GM12878 (cell line): ENCODE data around the gene MAVS. TPM values are rescaled to one million over a fixed set of nuclear protein-coding genes. Genes with fewer than 3 reads are reported as not detected.

Source experiments
- ATAC-seq: fragments of 200-7000 bp; cut with Tn5 transposase; 3 replicates; pipeline ENCODE4 v1.9.1; 2020; ENCODE audit warnings: mild to moderate bottlenecking, moderate library complexity
- BruUV-seq: library from RNA; stranded (reverse); fragments of 400-500 nt; replicated peaks from 2 replicates; lab custom pipeline; 2021; lab: Mats Ljungman, UMichigan
- CTCF ChIA-PET: fragments of 300-600 bp; sonication (Branson Sonifier 250); formaldehyde crosslinking; extraction: SDS; loops from one replicate; lab custom pipeline; 2021; ENCODE audit warnings: inconsistent platforms; lab: Yijun Ruan, JAX
- POLR2A ChIA-PET: fragments of 350-600 bp; formaldehyde crosslinking; extraction: SDS; loops from one replicate; lab custom pipeline; 2021; ENCODE audit warnings: inconsistent platforms; lab: Charles Lee
- RAD21 ChIA-PET: fragments of 300-600 bp; sonication (Branson Sonifier 250); formaldehyde crosslinking; loops from one replicate; lab custom pipeline; 2023; ENCODE audit warnings: antibody characterized with exemption; ENCODE audit not compliant: unreplicated experiment; lab: Charles Lee
- SMC1A ChIA-PET: fragments of 300-600 bp; sonication (Branson Sonifier 250); formaldehyde crosslinking; loops from one replicate; lab custom pipeline; 2023; ENCODE audit not compliant: unreplicated experiment, uncharacterized antibody; lab: Charles Lee
- DNase-seq: peaks from one replicate; pipeline ENCODE4 v3.0.0-alpha.2; 2011; ENCODE audit warnings: low read depth, low spot score
- FAIRE-seq: peaks from 3 replicates; lab custom pipeline; 2011; peaks lifted over from hg19 to GRCh38; lab: Jason Lieb, UNC
- H2AFZ ChIP-seq: 2 replicates; pipeline ENCODE4 v1.6.0; 2011; ENCODE audit warnings: low read depth, low read length, control low read depth; ENCODE audit not compliant: control insufficient read depth
- H3K27ac ChIP-seq: 2 replicates; pipeline ENCODE4 v1.5.1; 2011; ENCODE audit warnings: control low read depth; ENCODE audit not compliant: control insufficient read depth, insufficient read depth
- H3K27me3 ChIP-seq, 2 experiments: replicated peaks in 1 of 2; 2 replicates each; pipeline versions ENCODE4 v1.6.0 to v1.6.1; 2011; ENCODE audit warnings: low read length in 1 of 2; ENCODE audit not compliant: control insufficient read depth in 2 of 2, insufficient read depth in 2 of 2
- H3K36me3 ChIP-seq, 2 experiments: 2 replicates each; pipeline ENCODE4 v1.5.1; 2011; ENCODE audit warnings: low read length in 1 of 2; ENCODE audit not compliant: control insufficient read depth in 2 of 2, insufficient read depth in 2 of 2
- H3K4me1 ChIP-seq: 2 replicates; pipeline ENCODE4 v1.6.1; 2011; ENCODE audit warnings: mild to moderate bottlenecking, low read length, moderate library complexity, mixed read lengths; ENCODE audit not compliant: control insufficient read depth, insufficient read depth
- H3K4me2 ChIP-seq: 2 replicates; pipeline ENCODE4 v1.6.0; 2011; ENCODE audit warnings: control low read depth; ENCODE audit not compliant: control insufficient read depth, insufficient read depth
- H3K4me3 ChIP-seq: fragments of 200-600 bp; sonication (generic); 2 replicates; pipeline ENCODE4 v1.5.1; 2016
- H3K79me2 ChIP-seq: 2 replicates; pipeline ENCODE4 v1.6.0; 2011; ENCODE audit warnings: low read length; ENCODE audit not compliant: control insufficient read depth, insufficient read depth
- H3K9ac ChIP-seq: 2 replicates; pipeline ENCODE4 v1.8.0; 2011; ENCODE audit warnings: low read length, control low read depth, mixed read lengths; ENCODE audit not compliant: control insufficient read depth, insufficient read depth
- H3K9me3 ChIP-seq: replicated peaks from 3 replicates; pipeline ENCODE4 v1.5.1; 2011; ENCODE audit warnings: mild to moderate bottlenecking, low read length; ENCODE audit not compliant: control insufficient read depth, insufficient read depth
- H4K20me1 ChIP-seq: 2 replicates; pipeline ENCODE4 v1.6.0; 2011; ENCODE audit not compliant: control insufficient read depth, insufficient read depth
- BHLHE40 ChIP-seq, 2 experiments: fragments of 450-650 bp in 1 of 2; IDR thresholded peaks; 2 replicates each; pipeline ENCODE4 v1.6.1; 2011 to 2017; ENCODE audit warnings: low read depth in 2 of 2, borderline replicate concordance in 1 of 2, improper control_type of control experiment in 1 of 2, low read length in 1 of 2, mild to moderate bottlenecking in 1 of 2
- CHD1 ChIP-seq: IDR thresholded peaks from 2 replicates; pipeline ENCODE4 v1.6.1; 2012; ENCODE audit warnings: low read depth, low read length, improper control_type of control experiment
- CHD2 ChIP-seq: IDR thresholded peaks from 2 replicates; pipeline ENCODE4 v1.6.1; 2011; ENCODE audit warnings: low read depth, low read length, improper control_type of control experiment, borderline replicate concordance
- CREM ChIP-seq: IDR thresholded peaks from 2 replicates; pipeline ENCODE4 v1.6.1; 2014; ENCODE audit warnings: antibody characterized with exemption, low read depth
- RCOR1 ChIP-seq: conservative IDR thresholded peaks from 2 replicates; pipeline ENCODE4 v1.6.1; 2012; ENCODE audit warnings: low read depth, low read length, improper control_type of control experiment
- STAT3 ChIP-seq: IDR thresholded peaks from 2 replicates; pipeline ENCODE4 v1.6.1; 2011; ENCODE audit warnings: low read depth, low read length, improper control_type of control experiment
- ZNF622 ChIP-seq: fragments of 450-650 bp; IDR thresholded peaks from 2 replicates; pipeline ENCODE4 v1.6.1; 2017; ENCODE audit warnings: mild to moderate bottlenecking, inconsistent platforms
- WGBS: methylation state at CpG from one replicate; pipeline ENCODE4 v1.1.6; 2016; ENCODE audit warnings: low lambda C conversion rate; ENCODE audit not compliant: insufficient replicate concordance, insufficient coverage; ENCODE audit errors: missing lambda C conversion rate; 5-methylcytosine and 5-hydroxymethylcytosine counted together
- in situ Hi-C: fragments of 300-500 bp; cut with MboI; formaldehyde crosslinking; loops from 9 replicates; pipeline ENCODE4 v1.14.3; 2018; ENCODE audit warnings: mixed read lengths
- intact Hi-C: fragments of 100-400 bp; cut with micrococcal nuclease; formaldehyde crosslinking; loops from one replicate; pipeline ENCODE4 v1.14.2; 2022; ENCODE audit not compliant: unreplicated experiment
- polyA plus RNA-seq, 11 experiments: library from polyadenylated mRNA; depleted of rRNA in 4 of 11; unstranded in 6 of 11; stranded (reverse) in 5 of 11; fragments of >200 nt; fragmentation: Nextera tagmentation in 4 of 11; fragmentation: Illumina TruSeq in 1 of 11; extraction: Ambion mirVana in 4 of 11; extraction: Trizol in 1 of 11; gene quantifications; 1 replicate in 1 of 11; 2 replicates in 10 of 11; pipeline versions ENCODE4 v1.2.1 to v1.2.3, GENCODE V29; 2011 to 2016; ENCODE audit warnings: inconsistent platforms in 2 of 11, missing spikeins in 2 of 11, low read depth in 1 of 11
- total RNA-seq, 4 experiments: library from RNA; depleted of rRNA in 3 of 4; stranded (reverse); fragments of >200 nt in 3 of 4; fragmentation: Illumina TruSeq in 1 of 4; extraction: Trizol in 1 of 4; gene quantifications; 2 replicates each; pipeline versions ENCODE4 v1.2.1 to v1.2.3, GENCODE V29; 2013 to 2021
- TF ChIP-seq, protein P1 (sequence below): fragments of 450-650 bp; IDR thresholded peaks from 2 replicates; pipeline ENCODE4 v1.6.1; 2016; ENCODE audit warnings: mild to moderate bottlenecking
- TF ChIP-seq, protein P2 (sequence below): fragments of 450-650 bp; IDR thresholded peaks from 2 replicates; pipeline ENCODE4 v1.6.1; 2018; ENCODE audit warnings: borderline replicate concordance, mild to moderate bottlenecking; ENCODE audit not compliant: partially characterized antibody
- TF ChIP-seq, protein P3 (sequence below): fragments of 450-650 bp; formaldehyde crosslinking; IDR thresholded peaks from 2 replicates; pipeline ENCODE4 v1.5.0; 2022; ENCODE audit warnings: mild to moderate bottlenecking, missing genetic modification characterization

The MAVS gene
- total and polyA plus RNA-seq, 10 of the 15 experiments (the other 5 are each of a cell fraction or from before 2014, with no cell fraction given) = 1.6 to 25.2 (median 12.6) TPM

DNA sequence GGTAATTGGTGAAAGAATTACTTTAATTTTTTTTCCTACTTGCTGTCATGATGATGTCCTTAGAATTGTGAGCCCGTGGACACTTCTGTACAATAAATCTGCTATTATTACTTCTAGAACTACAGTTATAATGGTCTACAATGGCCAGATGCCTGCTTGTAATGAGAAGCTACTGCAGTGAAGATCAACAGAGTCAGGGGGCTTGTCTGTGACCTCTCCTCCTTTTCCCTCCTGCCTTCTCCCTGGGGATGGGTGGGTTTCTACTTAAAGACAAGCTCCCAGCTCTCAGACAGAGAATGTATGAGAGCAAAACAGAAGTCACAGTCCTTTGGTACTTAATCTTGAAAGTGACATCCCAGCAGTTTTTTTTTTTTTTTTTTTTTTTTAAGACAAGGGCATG is 29.4 kb downstream of the MAVS start:
- ChIA-PET CTCF (interaction anchor here (0.6 kb wide), 1 partner anchor 194 kb away, joined by 4 read pairs; no protein-coding TSS in a partner anchor), SMC1A (interaction anchor here (0.5 to 0.7 kb wide), 3 partner anchors 107 to 215 kb away, joined by 3 to 5 read pairs (median 3); no protein-coding TSS in a partner anchor), RAD21 (no interaction called here), POLR2A (interaction anchor here (0.5 to 0.7 kb wide), 2 partner anchors 20 to 1276 kb away, joined by 3 read pairs; no protein-coding TSS in a partner anchor)
- H3K27ac ChIP-seq = no peak overlapping the region
- H3K4me2 ChIP-seq = no peak overlapping the region
- in situ Hi-C loops = no loop called here
- ATAC-seq (no peak), DNase-seq (no peak), FAIRE-seq (no peak)
- no peak overlapping the region for H3K4me3 ChIP-seq
- no peaks in the 10 kb centered on the region for H3K9me3 ChIP-seq
- WGBS = 0% methylated on average over 1 of the region's 1 CpG
- intact Hi-C loops = no loop called here
- H3K27me3 ChIP-seq = no peaks in the 10 kb centered on the region
- H4K20me1 ChIP-seq = no peaks in the 10 kb centered on the region
- no TSS peak for BruUV-seq
- no peak overlapping the region for H2AFZ ChIP-seq
- no peak overlapping the region for H3K9ac ChIP-seq
- H3K4me1 ChIP-seq = no peaks in the 10 kb centered on the region
- TF ChIP-seq STAT3 = no peak
- H3K36me3 ChIP-seq = no peaks in the 10 kb centered on the region; a peak in 2 of 4 replicates
- no peaks in the 10 kb centered on the region for H3K79me2 ChIP-seq

DNA sequence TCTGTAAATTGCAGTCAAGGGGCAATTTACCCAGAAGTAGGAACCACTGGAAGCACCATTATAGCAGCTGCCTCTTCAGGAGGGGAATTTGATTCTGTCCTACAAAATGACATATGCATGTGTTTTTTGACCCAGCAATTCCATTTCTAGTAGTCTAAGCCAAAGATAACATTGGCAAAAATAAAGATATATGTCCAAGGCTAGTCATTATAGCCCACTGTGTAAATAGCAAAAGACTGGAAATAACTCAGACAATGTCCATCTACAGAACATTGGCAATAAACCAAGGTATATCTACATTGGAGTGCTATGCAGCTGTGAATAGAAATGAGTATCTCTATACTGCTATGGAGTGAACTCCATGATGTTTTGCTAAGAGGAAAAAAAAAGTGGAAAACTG is 30.0 kb downstream of the MAVS start:
- no TSS peak for BruUV-seq
- DNase-seq (no peak), ATAC-seq (no peak), FAIRE-seq (no peak)
- Histone ChIP-seq H3K9me3 (no peaks in the 10 kb centered on the region), H2AFZ (no peak overlapping the region), H3K27ac (no peak overlapping the region), H4K20me1 (no peaks in the 10 kb centered on the region), H3K79me2 (no peaks in the 10 kb centered on the region), H3K4me3 (no peak overlapping the region), H3K9ac (no peak overlapping the region), H3K4me1 (no peaks in the 10 kb centered on the region), H3K36me3 (no peaks in the 10 kb centered on the region; a peak in 2 of 4 replicates), H3K27me3 (no peaks in the 10 kb centered on the region), H3K4me2 (no peak overlapping the region)
- intact Hi-C loops (no loop called here), in situ Hi-C loops (no loop called here)
- ChIA-PET POLR2A (interaction anchor here (0.7 kb wide), 1 partner anchor 16 kb away, joined by 4 read pairs; no protein-coding TSS in a partner anchor), CTCF (no interaction called here), SMC1A (interaction anchor here (0.6 kb wide), 1 partner anchor 107 kb away, joined by 3 read pairs; no protein-coding TSS in a partner anchor), RAD21 (interaction anchor here (0.7 kb wide), 1 partner anchor 403 kb away, joined by 3 read pairs; no protein-coding TSS in a partner anchor)
- TF ChIP-seq CHD1 (no peak), RCOR1 (no peak), CREM (no peak), BHLHE40 (IDR thresholded peaks at IDR 0.05; ENCODE audit: borderline replicate concordance in 1 of 2, low read depth in 2 of 2, low read length in 1 of 2) (no peak), CHD2 (no peak), ZNF622 (no peak)
- TF ChIP-seq, protein P1, sequence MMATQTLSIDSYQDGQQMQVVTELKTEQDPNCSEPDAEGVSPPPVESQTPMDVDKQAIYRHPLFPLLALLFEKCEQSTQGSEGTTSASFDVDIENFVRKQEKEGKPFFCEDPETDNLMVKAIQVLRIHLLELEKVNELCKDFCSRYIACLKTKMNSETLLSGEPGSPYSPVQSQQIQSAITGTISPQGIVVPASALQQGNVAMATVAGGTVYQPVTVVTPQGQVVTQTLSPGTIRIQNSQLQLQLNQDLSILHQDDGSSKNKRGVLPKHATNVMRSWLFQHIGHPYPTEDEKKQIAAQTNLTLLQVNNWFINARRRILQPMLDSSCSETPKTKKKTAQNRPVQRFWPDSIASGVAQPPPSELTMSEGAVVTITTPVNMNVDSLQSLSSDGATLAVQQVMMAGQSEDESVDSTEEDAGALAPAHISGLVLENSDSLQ = no peak
- TF ChIP-seq, protein P2, sequence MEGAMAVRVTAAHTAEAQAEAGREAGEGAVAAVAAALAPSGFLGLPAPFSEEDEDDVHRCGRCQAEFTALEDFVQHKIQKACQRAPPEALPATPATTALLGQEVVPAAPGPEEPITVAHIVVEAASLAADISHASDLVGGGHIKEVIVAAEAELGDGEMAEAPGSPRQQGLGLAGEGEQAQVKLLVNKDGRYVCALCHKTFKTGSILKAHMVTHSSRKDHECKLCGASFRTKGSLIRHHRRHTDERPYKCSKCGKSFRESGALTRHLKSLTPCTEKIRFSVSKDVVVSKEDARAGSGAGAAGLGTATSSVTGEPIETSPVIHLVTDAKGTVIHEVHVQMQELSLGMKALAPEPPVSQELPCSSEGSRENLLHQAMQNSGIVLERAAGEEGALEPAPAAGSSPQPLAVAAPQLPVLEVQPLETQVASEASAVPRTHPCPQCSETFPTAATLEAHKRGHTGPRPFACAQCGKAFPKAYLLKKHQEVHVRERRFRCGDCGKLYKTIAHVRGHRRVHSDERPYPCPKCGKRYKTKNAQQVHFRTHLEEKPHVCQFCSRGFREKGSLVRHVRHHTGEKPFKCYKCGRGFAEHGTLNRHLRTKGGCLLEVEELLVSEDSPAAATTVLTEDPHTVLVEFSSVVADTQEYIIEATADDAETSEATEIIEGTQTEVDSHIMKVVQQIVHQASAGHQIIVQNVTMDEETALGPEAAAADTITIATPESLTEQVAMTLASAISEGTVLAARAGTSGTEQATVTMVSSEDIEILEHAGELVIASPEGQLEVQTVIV = no peak
- TF ChIP-seq, protein P3, sequence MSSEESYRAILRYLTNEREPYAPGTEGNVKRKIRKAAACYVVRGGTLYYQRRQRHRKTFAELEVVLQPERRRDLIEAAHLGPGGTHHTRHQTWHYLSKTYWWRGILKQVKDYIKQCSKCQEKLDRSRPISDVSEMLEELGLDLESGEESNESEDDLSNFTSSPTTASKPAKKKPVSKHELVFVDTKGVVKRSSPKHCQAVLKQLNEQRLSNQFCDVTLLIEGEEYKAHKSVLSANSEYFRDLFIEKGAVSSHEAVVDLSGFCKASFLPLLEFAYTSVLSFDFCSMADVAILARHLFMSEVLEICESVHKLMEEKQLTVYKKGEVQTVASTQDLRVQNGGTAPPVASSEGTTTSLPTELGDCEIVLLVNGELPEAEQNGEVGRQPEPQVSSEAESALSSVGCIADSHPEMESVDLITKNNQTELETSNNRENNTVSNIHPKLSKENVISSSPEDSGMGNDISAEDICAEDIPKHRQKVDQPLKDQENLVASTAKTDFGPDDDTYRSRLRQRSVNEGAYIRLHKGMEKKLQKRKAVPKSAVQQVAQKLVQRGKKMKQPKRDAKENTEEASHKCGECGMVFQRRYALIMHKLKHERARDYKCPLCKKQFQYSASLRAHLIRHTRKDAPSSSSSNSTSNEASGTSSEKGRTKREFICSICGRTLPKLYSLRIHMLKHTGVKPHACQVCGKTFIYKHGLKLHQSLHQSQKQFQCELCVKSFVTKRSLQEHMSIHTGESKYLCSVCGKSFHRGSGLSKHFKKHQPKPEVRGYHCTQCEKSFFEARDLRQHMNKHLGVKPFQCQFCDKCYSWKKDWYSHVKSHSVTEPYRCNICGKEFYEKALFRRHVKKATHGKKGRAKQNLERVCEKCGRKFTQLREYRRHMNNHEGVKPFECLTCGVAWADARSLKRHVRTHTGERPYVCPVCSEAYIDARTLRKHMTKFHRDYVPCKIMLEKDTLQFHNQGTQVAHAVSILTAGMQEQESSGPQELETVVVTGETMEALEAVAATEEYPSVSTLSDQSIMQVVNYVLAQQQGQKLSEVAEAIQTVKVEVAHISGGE (CRISPR knock-in tag) = no peak
